ENCODE data around the gene KRT33B. TPM values are rescaled to one million over a fixed set of nuclear protein-coding genes. Genes with fewer than 3 reads are reported as not detected.

KRT33B gene
- total RNA-seq (ENCODE audit: low replicate concordance): not detected in 2 replicates

DNA sequence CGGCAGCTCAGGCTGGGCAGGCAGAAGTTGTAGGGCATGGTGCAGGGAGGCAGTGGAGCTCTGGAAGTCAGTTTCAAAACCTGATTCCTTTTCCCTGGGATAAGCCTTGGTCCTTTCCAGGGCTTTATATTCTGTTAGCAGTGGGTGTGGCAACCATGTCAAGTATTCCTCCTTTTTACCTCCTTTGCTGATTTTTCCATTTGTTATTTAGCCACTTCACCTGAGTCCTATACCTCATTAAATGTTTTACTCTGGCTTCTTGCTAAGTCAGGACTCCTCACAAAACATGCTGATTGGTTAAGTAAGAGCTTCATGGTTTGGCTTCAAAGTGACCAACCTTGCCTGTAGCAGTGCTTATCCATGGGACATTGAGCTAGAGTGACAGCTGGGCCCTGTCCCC is at the start of gene KRT33B:
TSS of gene KRT33B (minus strand) at position 101 of the 400 bp plus-strand sequence. CDS start at position 38, 63 bp downstream.

DNA sequence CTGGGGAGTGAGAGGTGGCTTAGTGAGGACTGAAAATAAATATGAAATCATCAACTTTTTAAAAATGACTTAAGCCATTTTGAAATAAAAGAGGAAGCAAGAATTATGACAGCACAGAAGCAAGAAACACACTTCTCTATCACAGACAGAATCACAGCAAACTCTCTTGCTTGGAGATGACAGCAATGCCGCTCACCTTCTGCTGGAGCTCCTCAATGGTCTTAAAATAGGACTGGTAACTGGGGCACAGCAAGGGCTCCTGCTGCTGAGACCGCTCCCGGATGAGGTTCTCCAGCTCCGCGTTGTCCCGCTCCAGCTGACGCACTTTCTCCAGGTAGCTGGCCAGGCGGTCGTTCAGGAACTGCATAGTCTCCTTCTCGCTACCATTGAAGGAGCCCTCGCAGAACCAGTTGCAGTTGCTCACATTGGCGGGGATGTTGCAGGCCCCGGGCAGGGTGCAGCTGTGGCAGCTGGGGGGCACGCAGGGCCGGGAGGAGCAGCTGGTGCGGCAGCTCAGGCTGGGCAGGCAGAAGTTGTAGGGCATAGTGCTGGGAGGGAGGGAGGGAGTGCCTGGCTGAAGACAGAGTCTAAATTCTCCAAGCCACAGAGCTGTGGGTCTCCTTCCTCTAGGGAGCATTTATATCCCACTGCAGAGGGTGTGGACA is 27.5 kb upstream of the KRT33B start, which contains the start of gene KRT31:
TSS of gene KRT31 (minus strand) at position 613 of the 665 bp plus-strand sequence. CDS start at position 544, 69 bp downstream.

DNA sequence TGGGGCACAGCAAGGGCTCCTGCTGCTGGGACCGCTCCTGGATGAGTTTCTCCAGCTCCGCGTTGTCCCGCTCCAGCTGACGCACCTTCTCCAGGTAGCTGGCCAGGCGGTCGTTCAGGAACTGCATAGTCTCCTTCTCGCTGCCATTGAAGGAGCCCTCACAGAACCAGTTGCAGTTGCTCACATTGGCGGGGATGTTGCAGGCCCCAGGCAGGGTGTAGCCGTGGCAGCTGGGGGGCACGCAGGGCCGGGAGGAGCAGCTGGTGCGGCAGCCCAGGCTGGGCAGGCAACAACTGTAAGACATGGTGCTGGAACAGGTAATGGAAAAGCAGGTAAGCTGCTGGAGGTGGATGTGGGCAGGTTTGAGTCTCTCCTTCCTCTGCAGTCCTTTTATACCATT is 12.3 kb upstream of the KRT33B start, which contains the start of gene KRT34:
TSS of gene KRT34 (minus strand) at position 364 of the 400 bp plus-strand sequence. CDS start at position 304, 60 bp downstream.

DNA sequence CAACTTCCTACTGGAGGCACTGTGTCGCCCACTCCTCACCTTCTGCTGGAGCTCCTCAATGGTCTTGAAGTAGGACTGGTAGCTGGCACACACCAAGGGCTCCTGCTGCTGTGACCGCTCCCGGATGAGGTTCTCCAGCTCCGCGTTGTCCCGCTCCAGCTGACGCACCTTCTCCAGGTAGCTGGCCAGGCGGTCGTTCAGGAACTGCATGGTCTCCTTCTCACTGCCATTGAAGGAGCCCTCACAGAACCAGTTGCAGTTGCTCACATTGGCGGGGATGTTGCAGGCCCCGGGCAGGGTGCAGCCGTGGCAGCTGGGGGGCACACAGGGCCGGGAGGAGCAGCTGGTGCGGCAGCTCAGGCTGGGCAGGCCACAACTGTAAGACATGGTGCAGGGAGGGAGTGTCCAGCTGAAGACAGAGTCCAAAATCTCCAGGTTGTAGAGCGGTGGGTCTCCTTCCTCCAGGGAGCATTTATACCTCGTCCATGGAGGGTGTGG is 19.2 kb downstream of the KRT33B start, which contains the start of gene KRT33A:
TSS of gene KRT33A (minus strand) at position 448 of the 498 bp plus-strand sequence. CDS start at position 387, 61 bp downstream.

DNA sequence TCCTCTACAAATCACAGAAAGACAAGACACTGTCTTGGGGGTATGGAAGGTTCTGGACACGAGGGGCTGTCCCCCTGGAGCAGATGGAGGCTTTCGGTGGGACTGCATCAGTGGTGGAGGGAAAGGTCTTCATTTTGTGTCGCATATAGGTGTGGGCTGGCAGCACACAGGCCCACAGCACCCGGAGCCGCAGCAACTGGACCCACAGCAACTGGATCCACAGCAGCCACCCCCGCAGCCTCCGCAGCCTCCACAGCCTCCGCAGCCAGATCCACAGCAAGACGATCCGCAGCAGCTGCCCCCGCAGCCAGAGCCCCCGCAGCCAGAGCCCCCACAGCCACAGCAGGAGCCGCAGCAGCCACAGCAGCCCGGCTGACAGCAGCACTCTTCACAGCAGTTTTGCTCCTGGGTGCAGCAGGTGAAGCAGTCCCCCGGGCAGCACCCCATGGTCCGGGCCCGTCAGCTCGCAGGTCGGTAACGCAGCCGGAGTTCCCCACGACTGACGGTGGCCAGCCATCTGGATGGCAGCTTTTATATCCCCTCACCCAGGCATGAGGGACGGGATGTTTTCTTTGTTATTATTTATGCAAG is 54.3 kb downstream of the KRT33B start, which contains the start of gene KRTAP17-1:
TSS of gene KRTAP17-1 (minus strand) at position 507 of the 591 bp plus-strand sequence. CDS start at position 447, 60 bp downstream.

Other genes starting within 250 kb of the KRT33B start
- gene KRTAP4-12, start 245.6 kb downstream of the KRT33B start, total RNA-seq (ENCODE audit: low replicate concordance): not detected in 2 replicates
- gene KRTAP4-6, start 229.3 kb downstream of the KRT33B start, total RNA-seq (ENCODE audit: low replicate concordance): not detected in 2 replicates
- not detected in 2 replicates for gene KRTAP4-5, start 220.0 kb downstream of the KRT33B start, total RNA-seq (ENCODE audit: low replicate concordance)
- gene KRTAP4-4, start 209.1 kb downstream of the KRT33B start, total RNA-seq (ENCODE audit: low replicate concordance): not detected in 2 replicates
- not detected in 2 replicates for gene KRTAP4-3, start 201.6 kb downstream of the KRT33B start, total RNA-seq (ENCODE audit: low replicate concordance)
- gene KRTAP4-2, start 191.6 kb downstream of the KRT33B start, total RNA-seq (ENCODE audit: low replicate concordance): not detected in 2 replicates
- not detected in 2 replicates for gene KRTAP4-1, start 184.9 kb downstream of the KRT33B start, total RNA-seq (ENCODE audit: low replicate concordance)
- not detected in 2 replicates for gene KRTAP9-1, start 179.9 kb downstream of the KRT33B start, total RNA-seq (ENCODE audit: low replicate concordance)
- not detected in 2 replicates for gene KRTAP9-2, start 143.2 kb downstream of the KRT33B start, total RNA-seq (ENCODE audit: low replicate concordance)
- not detected in 2 replicates for gene KRTAP9-3, start 137.4 kb downstream of the KRT33B start, total RNA-seq (ENCODE audit: low replicate concordance)
- not detected in 2 replicates for gene KRTAP9-8, start 131.8 kb downstream of the KRT33B start, total RNA-seq (ENCODE audit: low replicate concordance)
- not detected in 2 replicates for gene KRTAP9-4, start 120.1 kb downstream of the KRT33B start, total RNA-seq (ENCODE audit: low replicate concordance)
- gene KRTAP9-9, start 114.4 kb downstream of the KRT33B start, total RNA-seq (ENCODE audit: low replicate concordance): not detected in 2 replicates
- not detected in 2 replicates for gene KRTAP9-6, start 104.4 kb downstream of the KRT33B start, total RNA-seq (ENCODE audit: low replicate concordance)
- gene KRTAP9-7, start 94.1 kb downstream of the KRT33B start, total RNA-seq (ENCODE audit: low replicate concordance): not detected in 2 replicates
- gene KRTAP29-1, start 67.0 kb downstream of the KRT33B start, total RNA-seq (ENCODE audit: low replicate concordance): not detected in 2 replicates
- gene KRTAP16-1, start 60.5 kb downstream of the KRT33B start, total RNA-seq (ENCODE audit: low replicate concordance): not detected in 2 replicates
- not detected in 2 replicates for gene KRTAP17-1, start 54.1 kb downstream of the KRT33B start, total RNA-seq (ENCODE audit: low replicate concordance)
- not detected in 2 replicates for gene KRT33A, start 19.0 kb downstream of the KRT33B start, total RNA-seq (ENCODE audit: low replicate concordance)
- gene KRT34, start 12.5 kb upstream of the KRT33B start, total RNA-seq (ENCODE audit: low replicate concordance): under 0.01 TPM in 1 of 2 replicates, not detected in the other
- gene KRT31, start 27.8 kb upstream of the KRT33B start, total RNA-seq (ENCODE audit: low replicate concordance): not detected in 2 replicates
- gene KRT37, start 54.8 kb upstream of the KRT33B start, total RNA-seq (ENCODE audit: low replicate concordance): not detected in 2 replicates
- under 0.01 TPM in 1 of 2 replicates, not detected in the other for gene KRT38, start 71.2 kb upstream of the KRT33B start, total RNA-seq (ENCODE audit: low replicate concordance)
- gene KRT32, start 97.6 kb upstream of the KRT33B start, total RNA-seq (ENCODE audit: low replicate concordance): not detected in 2 replicates
- not detected in 2 replicates for gene KRT35, start 111.3 kb upstream of the KRT33B start, total RNA-seq (ENCODE audit: low replicate concordance)
- 0.08 and 0.12 TPM in 2 replicates for gene KRT36, start 120.1 kb upstream of the KRT33B start, total RNA-seq (ENCODE audit: low replicate concordance)
- gene KRT13, start 135.8 kb upstream of the KRT33B start, total RNA-seq (ENCODE audit: low replicate concordance): not detected in 2 replicates
- gene KRT15, start 149.1 kb upstream of the KRT33B start, total RNA-seq (ENCODE audit: low replicate concordance): 0.35 and 0.90 TPM in 2 replicates
- 8.8 and 47.4 TPM in 2 replicates for gene KRT19, start 158.5 kb upstream of the KRT33B start, total RNA-seq (ENCODE audit: low replicate concordance)
- gene KRT9, start 202.2 kb upstream of the KRT33B start, total RNA-seq (ENCODE audit: low replicate concordance): not detected in 2 replicates
- gene KRT14, start 217.1 kb upstream of the KRT33B start, total RNA-seq (ENCODE audit: low replicate concordance): 0.23 TPM in 1 of 2 replicates, not detected in the other
- 0.15 and 0.35 TPM in 2 replicates for gene KRT16, start 243.0 kb upstream of the KRT33B start, total RNA-seq (ENCODE audit: low replicate concordance)